GM19023 (cell line): ENCODE data around the gene C16orf74.

Source experiments
- ATAC-seq: cut with Tn5 transposase; IDR thresholded peaks from one replicate; pipeline ENCODE4 v1.9.1; 2021; ENCODE audit warnings: mild to moderate bottlenecking, moderate library complexity; ENCODE audit not compliant: unreplicated experiment

C16orf74 gene

DNA sequence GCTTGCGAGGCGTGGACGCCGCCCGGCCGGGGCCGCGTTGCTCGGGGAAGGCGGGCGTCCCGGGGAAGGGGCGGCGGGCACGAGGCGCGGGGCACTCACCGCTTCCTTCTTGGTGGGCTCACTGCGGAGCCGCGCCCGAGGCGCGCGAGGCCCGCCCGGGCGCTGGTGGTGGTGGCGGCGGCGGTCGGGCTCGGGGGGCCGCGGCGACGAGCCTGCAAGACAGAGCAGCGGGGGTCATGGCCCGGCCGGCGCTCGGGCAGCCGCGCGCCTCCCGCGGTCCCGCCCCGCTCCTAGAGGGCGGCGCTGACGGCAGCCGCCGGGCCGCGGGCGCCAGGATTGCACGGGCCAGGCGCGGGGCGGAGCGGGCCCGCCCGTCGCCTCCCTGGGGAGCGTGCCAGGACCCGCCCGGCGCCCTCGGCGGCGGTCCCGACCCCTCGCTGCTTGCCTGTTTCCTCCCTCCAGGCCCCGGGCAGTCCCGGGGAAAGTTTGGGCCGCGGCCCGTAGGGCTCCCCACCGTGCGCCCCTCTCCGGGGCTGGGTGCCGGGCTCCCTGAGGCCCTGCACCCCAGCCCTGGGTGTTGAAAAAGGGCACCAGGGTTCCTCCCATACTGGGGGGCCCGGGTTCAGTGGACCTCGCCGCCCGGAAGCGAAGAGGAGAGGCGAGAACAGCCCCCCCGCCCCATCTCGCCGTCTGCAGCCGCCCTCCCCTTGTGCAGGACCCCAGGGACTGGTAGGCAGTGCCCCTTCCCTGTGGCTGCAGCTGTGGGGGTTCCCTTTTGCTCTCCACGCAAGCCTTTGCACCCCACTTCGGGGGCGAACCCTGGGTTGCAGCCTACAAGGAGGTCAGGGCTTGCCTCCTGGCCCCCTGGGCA is at the start of gene C16orf74:
Gene C16orf74 (minus strand): TSS at position 270 of the 871 bp plus-strand sequence. CDS start 15,879 bp downstream, outside the sequence.
- no peak for ATAC-seq

DNA sequence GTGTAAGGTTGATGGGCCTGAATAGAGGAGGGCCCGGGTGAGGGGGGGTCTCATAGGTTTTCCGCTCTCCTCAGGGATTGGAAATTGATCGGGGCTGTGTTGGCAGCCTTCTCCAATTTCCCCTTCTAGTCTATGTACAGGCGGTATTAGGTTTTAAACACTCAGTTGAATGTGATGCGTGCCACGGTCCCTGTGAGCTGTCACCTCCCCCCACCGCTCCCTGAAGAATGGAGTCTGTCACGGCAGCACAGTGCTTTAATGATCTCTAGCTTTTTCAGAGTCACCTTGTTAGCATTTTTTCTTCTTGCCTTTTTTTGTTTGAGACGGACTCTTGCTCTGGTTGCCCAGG is 49.4 kb upstream of the C16orf74 start:
- ATAC-seq = peak; percentile 11

DNA sequence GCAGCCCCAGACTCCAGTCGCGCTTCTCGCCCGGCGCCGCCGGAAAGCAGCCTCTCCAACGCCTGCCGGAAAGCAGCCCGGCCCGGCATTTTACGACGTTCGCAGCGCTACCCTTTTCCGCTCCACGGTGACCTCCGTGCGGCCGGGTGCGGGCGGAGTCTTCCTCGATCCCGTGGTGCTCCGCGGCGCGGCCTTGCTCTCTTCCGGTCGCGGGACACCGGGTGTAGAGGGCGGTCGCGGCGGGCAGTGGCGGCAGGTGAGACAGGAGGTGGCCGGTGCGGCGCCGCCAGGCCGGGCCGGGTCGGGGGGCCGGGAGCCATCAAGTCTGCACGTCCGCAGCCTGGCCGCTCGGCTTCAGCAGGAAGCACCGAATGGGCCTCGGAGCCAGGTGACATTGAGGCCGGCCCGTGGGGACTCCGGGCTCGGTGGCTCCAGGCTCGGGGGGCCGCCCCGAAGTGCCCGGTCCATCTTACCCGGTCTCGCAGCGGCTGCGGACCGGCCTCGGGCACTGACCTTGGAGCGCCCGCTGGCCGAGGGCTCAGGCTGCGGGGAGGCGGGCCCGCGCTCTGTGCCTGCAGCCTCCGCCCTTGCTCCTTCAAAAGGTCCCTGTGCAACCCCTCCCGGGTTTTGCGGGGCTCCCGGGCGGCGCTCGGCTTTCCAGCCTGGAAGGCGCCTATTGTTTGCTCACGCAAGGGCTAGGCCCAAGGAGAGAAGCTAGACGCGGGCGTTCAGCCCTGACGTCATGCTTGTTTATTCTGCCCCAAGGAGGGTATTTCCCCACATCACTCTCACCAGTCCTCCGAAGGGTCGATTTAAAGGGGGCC is 48.8 kb upstream of the C16orf74 start, which contains the start of the genes COX4I1 and EMC8:
Gene COX4I1 (plus strand): TSS at position 199 of the 824 bp plus-strand sequence. CDS start 1,511 bp downstream, outside the sequence.
Gene EMC8 (minus strand): TSS at position 48 of the 824 bp plus-strand sequence. CDS start 249 bp downstream, outside the sequence.
- ATAC-seq = peak; percentile 85

DNA sequence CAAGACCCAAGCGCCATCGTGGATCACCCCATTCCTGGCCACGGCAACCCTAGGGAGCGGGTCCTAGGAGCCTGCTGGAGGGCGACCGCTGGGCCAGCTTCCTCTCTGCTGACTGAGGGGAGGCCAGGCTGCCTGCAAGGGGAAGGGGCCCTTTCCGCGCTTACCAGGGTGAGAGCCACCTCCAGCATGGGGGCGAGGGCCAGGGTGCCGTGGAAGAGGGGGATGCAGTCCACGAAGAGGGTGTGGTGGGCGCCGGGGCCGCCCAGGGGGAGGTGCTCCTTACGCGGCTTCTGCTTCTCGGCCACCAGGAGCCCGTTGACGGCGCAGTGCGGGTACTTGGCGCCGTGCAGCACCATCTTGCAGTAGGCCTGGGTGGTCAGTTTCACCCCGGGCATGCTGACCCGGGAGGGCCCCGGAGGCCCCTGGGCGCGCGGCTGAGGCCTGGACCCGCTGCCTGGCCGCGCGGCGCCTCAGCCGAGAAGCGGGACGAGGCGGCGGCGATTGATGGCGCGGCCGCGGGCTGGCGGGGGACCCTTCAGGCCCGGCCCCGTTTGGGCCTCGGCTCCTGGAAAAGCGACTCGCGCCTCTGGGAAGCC is 48.1 kb upstream of the C16orf74 start:
- ATAC-seq = peak; percentile 30

DNA sequence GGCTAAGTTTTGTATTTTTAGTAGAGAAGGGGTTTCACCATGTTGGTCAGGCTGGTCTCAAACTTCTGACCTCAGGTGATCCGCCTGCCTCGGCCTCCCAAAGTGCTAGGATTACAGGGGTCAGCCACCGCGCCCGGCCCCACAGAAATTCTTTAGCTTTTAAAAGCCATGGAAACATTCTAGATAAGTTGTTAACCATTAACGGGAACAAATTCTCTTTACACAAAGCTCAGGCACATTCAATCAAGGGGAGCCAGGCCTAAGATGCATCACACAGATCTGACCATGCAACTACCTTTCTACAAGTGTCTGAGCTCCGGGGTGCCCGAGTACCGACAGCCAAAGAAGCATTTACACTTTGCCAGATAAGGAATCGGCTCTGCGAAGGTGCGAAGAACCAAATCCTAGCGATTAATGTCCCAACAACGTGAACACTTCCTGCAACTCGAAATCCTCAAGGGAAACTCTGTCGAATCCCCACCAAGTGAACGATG is 47.4 kb upstream of the C16orf74 start:
- ATAC-seq = no peak

DNA sequence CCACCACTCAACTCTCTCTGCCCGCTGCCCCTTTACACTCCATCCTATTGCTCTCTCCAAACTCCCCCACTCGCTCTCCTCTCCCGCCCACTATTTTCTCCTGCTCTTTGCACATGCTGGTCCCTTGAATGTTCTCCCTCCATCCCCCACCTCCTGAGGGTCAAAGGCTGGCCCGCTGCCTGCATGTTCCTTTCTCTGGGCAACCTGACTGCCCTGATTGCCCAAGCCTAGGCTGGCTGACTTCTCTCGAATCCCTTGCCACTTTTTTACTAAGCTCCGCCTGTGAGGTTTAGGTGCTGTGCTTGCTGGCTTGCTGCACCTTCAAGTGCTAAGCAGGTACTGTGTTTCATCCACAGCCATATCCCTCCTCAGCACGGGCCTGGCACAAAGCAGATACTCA is 45.7 kb upstream of the C16orf74 start:
- ATAC-seq = no peak

DNA sequence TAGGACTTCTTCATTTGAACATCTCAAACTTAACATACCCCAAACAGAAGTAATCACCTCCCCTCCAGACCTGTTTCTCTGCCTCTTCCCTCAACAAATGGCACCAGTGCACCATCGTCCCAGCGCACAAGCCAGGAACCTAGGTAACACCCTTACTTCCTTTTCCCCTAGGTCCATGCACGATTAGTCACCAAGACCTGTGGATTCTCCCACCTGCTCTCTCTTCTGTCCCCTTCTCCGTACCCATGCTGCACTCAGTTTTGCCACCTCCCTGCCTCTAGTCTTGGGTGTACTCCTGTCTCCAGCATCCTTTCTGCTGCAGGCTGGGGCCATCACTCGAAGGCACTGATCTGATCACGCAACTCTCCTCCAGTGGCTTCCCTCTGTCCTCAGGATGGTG is 45.3 kb upstream of the C16orf74 start:
- no peak for ATAC-seq

DNA sequence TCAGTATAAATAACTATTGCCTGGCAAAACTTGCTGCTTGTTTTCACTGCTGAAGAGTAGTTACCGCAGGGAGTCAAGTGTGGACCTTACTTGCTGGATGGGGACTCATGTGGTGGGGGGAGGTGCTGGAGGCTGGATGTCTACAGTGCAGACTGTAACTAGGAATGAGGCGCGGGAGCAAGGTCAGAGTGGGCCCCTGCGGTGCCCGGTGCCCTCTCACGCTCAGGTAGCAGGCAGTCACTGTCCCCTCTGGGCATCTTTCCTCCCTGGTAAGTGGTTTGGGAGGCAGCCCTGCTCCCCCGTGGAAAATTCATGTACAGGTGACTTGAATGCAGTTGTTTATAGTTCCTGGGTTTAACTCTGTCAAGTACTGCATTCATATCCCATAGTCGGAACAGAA is 43.8 kb upstream of the C16orf74 start:
- no peak for ATAC-seq

DNA sequence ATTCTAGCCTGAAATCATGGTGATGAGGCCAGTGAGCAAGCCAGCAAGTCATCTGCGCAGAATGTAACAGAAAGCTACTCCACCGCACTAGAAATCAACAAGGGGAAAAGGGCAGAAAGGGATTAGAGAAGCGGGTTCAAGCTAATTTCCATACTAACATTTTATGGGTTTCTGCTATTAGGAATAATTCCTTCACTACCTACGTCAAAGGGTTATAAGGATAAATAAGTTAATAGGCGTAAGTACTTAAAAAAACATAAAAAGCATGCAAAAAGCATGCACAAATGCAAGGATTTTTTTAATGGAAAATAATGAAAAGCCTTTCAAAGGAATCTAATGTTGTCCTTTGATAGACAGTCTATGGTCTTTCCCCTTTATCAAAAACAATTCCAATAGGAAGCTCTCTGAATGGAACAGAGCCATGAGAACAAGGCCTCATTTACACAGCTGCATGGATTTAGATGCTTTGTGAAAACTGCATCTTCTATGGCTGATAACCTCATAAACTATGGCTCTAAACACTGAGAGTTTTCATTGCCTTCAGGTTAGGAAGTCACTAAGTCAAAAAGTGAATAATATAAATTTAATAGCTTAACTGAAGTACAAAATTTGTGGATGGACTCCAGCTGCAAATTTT is 42.9 kb upstream of the C16orf74 start:
- ATAC-seq = no peak

DNA sequence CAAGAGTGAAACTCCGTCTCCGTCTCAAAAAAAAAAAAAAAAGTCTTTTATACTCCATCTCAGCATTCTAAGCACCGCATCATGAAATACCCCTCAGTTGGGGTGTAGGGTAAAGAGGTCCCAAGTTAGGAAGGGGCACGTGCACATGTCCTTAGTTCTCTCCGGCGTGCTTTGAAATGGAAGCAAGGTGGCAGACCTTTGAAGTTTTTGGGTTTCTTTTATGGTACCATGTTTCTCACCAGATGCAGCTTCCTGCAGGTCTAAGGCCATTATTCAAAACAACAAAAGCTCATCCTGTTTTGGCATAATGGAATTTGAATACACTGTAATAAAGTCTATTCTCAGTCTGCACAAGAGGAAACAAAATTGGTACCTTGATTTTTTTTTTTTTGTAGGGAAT is 38.9 kb upstream of the C16orf74 start:
- ATAC-seq = no peak

DNA sequence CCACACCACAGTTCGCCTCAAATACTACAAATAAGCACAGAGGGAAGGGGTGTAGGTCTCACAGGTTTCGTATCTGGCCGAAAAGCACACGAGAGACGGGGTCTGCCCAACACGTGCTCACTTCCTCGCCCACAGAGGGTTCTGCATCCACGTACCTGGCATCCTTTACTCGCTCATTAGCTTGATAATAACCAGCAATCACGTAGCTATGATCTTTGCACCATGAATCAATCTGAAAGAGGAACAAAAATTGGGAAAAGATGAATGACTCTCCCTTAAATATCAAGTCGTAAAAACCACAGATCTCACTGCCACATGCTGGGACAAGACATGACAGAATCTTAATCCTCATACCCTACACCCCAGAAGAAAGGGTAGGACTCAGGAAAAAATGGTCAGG is 37.9 kb upstream of the C16orf74 start:
- ATAC-seq = no peak

DNA sequence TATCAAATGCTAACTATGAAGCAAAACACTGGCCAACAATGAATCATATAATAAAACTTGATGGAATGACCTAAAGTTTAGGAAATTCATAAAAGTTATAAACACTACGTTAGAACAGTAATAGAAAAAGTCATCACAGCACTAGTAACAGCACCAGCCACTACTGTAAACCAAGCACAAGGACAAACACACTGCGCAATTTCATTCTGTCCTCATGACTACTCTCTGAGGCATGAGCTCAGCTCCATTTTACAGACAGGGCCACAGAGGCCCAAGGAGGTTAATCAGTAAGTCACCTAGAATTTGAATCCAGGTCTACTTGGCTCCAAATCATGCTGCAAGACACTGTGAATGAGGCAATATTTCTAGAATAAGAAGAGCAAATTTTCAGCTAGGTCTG is 35.0 kb upstream of the C16orf74 start:
- ATAC-seq = no peak

DNA sequence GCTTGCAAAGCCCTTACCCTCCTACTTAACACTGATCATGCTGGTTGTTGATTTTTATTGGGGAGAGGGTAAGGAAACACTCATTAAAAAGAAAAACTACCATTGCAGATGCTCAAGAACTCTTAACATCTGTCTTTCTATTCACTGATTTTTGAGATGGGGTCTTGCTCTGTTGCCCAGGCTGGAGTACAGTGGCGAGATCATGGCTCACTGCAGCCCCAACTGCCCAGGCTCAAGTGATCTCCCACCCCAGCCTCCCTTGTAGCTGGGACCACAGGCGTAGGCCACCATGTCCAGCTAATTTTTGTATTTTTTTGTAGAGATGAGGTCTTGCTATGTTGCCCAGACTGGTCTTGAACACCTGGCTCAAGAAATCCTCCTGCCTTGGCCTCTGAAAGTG is 33.9 kb upstream of the C16orf74 start:
- no peak for ATAC-seq

DNA sequence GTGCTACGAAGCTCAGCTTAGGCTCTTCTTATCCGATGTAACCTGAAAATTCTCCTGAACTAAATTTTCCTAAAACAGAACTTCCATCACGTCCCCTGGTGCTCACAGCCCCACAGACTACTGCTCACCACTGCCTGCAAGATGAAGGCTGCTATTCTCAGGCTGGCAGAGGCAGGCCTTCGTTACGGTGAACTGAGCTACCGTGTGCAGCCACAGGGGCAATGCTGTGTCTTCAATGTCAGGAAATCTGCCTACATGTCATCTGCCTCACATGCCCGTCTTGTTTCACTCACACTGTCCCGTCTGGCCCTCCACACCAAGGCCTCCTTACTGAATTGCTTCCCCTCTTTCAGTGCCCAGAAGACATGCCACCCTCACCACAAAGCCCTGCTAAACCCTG is 32.5 kb upstream of the C16orf74 start:
- ATAC-seq = no peak

DNA sequence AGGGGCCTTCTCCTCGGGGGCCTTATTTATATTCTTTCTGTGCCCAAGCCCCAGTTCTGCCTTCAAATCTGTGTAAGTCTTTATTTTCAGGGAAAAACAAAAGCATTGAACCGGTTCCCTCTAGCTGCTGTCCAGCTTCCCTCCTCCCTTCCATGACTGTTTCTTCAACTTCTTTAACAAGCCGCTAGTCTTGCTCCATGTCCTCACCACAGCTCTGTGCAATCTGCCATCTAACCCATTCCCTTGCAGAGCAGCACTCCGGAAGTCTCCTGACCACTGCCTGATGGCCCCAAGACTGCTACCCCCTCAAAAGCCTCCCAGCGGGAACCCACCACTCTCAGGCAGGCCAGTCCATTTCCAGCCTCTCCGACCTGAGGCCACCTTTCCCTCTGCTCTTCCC is 31.6 kb upstream of the C16orf74 start:
- ATAC-seq = no peak

DNA sequence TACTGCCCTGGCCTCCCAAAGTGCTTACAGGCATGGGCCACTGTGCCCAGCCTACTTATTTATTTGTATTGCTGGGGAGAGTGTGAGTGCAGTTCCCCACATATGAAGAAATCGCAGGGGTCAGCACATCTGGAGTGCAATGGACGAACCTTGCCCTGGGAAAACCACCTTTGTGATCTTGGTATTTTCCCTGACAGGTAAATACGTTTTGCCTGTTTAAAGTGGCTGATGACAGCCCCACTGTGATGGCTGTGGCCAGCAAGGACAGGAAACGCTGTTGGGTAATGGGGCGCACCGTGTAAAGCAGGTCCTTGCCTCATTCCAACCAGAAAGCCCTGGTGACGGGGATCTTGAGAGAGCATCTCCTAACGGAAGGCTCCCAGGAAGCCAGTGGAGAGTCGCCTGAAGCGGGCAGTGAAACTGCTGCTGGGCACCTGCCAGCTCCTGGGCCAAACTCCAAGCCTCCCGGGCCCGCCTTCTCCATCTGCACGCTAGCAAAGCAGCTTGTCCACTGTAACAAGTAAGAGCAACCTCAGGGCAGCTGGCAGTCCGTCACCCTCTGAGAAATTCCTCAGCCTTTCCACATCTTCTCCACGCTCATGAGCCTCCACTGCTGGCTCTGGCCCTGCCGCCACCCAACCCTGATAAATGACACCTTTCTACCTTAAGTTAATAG is 30.9 kb upstream of the C16orf74 start:
- no peak for ATAC-seq

DNA sequence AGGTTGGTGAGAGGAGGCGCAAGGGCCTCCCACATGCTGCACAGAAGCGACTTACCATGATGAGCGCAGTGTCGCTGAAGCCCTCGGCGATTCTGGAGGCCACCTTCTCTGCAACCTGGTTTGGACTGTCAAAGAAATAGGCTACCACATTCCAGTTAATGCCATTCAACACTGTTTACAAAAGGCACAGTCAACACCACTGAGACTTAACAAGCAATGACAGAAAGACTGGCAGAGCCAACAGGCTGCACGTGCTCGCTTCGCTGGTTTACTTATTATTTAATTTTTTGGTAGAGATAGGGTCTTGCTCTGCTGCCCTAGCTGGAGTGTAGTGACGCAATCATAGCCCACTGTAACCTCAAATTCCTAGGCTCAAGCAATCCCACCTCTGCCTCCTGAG is 30.3 kb upstream of the C16orf74 start:
- no peak for ATAC-seq

DNA sequence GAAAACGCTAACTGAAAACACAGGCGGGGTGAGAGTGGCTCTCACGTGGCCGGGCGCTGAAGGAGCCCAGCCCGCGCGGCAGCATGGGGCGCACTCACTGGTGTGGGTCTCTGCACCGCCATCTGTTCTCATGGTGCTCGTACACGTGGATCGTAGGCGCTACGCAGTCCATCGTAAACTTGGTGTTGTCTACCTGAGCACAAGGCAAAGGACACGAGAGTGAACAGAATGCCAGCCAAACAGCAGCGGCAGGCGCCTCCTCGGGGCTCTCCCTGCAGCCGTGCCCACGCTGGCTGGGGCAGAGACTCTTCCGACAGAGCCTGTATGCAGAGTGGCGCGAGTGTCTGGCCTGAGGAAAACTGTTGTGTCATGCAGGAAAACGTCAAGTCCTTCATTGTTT is 29.4 kb upstream of the C16orf74 start:
- ATAC-seq = no peak

DNA sequence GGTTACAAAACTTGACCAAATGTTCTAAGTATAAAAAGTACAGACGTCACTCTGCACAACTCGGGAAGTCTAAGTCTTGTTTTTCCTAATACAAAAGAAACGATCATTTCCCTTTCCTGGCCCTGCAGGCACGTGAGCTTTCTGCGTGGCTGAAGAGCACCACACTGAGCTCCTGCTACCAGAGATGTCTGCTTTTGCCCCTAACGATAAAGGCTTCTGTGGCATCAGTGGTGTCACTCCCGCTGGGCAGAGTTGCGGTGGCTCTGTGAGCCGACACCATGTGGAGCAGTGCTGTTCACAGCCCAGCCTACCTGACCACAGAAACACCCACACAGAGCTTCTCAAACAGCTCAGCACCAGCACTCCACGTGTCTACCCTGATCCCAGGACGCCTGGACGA is 28.0 kb upstream of the C16orf74 start:
- ATAC-seq = no peak

DNA sequence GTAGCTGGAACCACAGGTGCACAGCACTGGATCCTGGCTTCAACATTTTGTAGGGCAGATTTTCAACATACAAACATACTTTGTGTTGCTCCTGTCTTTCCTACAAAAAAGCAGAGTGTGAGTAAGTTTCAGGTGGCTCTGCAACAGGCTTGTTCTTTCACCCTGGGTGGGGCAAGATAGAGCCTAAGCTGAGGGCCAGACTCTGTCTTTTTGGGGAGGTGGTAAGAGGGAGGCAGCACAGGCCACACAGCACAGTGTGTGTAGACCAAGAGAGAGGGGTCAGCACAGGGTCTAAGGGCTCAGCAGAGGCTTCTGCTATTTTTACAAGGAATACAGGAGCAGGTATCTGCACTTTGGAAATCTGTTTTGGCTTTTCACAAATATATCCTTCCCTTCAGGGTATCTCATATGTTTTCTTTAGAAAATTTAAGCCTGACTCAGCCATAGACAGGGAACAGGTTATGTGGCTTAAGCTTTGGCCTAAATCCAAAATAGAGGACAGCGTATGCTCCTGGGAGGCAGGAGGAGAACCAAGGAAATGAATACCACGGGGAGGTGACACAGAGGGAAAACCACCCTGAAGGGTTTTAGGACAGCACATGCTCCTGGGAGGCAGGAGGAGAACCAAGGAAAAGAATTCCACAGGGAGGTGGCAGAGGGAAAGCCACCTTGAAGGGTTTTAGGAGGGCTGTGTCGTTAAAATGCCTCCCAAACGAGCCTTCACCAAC is 26.9 kb upstream of the C16orf74 start:
- no peak for ATAC-seq
